Coronary artery (tissue), 2 donors: ENCODE data around the gene HAX1.
"Not testable (repeated sequence)": the region's sequence is repeated elsewhere in the genome, so short reads cannot be mapped to it uniquely, and the experiment has no call there.

ENCODE experiments used
- DNase-seq: peaks from one replicate; pipeline ENCODE4 v3.0.0-alpha.2; 2017; ENCODE audit warnings: low spot score
- H3K27ac ChIP-seq, 2 donors: fragments of 200-600 bp; sonication (generic); one replicate each; pipeline ENCODE4 v1.5.1; 2016 to 2019
- H3K4me3 ChIP-seq: fragments of 200-600 bp; sonication (generic); 2 replicates; pipeline ENCODE4 v1.5.1; 2016; ENCODE audit warnings: mild to moderate bottlenecking, moderate library complexity
- TF ChIP-seq, protein P1 (sequence below): fragments of 200-600 bp; sonication (generic); IDR thresholded peaks from one replicate; pipeline ENCODE4 v1.5.1; 2019; ENCODE audit warnings: antibody characterized with exemption

The HAX1 gene

GRCh38 chr1:154272217-154272998, at the start of gene HAX1:
Gene HAX1 (plus strand): TSS chr1:154272629. CDS start chr1:154272724, 95 bp downstream.
- DNase-seq = peak; percentile 97
- TF ChIP-seq, protein P1, sequence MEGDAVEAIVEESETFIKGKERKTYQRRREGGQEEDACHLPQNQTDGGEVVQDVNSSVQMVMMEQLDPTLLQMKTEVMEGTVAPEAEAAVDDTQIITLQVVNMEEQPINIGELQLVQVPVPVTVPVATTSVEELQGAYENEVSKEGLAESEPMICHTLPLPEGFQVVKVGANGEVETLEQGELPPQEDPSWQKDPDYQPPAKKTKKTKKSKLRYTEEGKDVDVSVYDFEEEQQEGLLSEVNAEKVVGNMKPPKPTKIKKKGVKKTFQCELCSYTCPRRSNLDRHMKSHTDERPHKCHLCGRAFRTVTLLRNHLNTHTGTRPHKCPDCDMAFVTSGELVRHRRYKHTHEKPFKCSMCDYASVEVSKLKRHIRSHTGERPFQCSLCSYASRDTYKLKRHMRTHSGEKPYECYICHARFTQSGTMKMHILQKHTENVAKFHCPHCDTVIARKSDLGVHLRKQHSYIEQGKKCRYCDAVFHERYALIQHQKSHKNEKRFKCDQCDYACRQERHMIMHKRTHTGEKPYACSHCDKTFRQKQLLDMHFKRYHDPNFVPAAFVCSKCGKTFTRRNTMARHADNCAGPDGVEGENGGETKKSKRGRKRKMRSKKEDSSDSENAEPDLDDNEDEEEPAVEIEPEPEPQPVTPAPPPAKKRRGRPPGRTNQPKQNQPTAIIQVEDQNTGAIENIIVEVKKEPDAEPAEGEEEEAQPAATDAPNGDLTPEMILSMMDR = peak; percentile 65
- Histone ChIP-seq H3K4me3 (peak within 1 kb of the TSS; percentile 83), H3K27ac (peak within 1 kb of the TSS; percentile 80 to 92)

DNA sequence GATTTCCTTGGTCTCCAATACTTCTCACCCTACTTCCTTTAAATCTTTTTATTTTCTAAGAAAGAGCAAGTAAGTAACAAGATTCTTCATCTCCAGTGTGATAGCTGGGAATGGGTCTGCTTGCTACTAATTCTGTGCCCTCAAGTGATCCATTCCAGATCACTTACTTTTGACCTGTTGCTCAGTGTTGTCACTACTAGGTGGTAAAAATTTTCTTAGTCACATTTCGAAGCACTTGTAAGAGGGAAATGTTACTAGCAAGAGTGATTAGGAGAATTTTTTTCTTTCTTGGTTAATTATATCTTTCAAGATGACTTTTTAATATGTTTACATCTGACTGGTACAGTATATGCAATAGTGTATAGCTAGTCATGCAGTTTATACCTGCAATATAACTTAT, 49.5 kb upstream of the HAX1 start:
- Histone ChIP-seq H3K4me3 (no peak overlapping the region), H3K27ac (no peak overlapping the region)
- TF ChIP-seq, protein P1 = no peak
- no peak for DNase-seq

DNA sequence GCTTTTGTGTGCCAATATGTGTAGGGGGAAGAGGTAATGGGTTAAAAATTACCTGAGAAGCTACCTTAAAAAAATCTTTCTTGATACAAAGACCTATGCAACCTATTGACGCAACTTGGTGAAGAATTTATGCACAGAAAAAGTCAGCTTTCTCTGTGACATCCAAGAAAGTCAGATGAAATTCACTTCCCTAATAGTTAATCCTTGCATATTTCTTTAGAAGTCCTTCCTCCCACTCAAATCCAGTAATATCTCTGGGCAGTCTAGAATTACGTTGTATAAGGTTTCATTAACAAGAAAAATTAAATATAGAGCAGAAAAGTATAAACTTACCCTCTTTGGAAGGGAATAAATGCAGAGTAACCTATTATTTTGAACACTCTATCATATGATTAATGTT, 48.8 kb upstream of the HAX1 start:
- Histone ChIP-seq H3K27ac (no peak overlapping the region), H3K4me3 (no peak overlapping the region)
- TF ChIP-seq, protein P1 = no peak
- no peak for DNase-seq

DNA sequence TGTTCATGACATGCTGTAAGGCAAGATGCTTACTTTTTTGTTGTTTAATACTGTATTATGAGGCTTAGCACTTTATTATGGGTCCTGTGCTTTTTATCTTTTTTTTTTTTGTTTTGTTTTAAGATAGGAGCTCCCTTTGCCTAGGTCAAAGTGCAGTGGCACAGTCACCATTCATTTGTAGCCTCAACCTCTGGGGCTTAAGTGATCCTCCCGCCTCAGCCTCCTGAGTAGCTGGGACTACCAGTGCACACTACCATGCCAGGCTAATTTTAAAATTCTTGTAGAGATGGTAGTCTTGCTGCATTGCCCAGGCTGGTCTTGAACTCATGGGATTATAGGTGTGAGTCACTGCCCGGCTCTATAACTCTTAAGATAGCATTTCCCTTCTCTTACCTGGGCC, 47.1 kb upstream of the HAX1 start:
- TF ChIP-seq, protein P1 = no peak
- H3K4me3 ChIP-seq = no peak overlapping the region
- no peak overlapping the region for H3K27ac ChIP-seq
- no peak for DNase-seq

DNA sequence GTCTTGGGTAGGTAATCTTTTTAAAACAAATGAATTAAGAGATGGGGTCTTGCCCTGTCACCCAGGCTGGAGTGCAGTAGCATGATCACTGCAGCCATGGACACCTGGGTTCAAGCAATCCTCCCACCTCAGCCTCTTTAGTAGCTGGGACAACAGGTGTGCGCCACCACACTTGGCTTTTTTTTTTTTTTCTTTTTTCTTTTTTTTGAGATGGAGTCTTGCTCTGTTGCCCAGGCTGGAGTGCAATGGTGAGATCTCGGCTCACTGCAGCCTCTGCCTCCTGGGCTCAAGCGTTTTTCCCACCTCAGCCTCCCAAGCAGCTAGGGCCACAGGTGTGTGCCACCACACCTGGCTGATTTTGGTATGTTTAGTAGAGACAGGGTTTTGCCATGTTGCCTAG, 41.3 kb upstream of the HAX1 start:
- H3K27ac ChIP-seq, H3K4me3 ChIP-seq, DNase-seq: not testable (repeated sequence)

DNA sequence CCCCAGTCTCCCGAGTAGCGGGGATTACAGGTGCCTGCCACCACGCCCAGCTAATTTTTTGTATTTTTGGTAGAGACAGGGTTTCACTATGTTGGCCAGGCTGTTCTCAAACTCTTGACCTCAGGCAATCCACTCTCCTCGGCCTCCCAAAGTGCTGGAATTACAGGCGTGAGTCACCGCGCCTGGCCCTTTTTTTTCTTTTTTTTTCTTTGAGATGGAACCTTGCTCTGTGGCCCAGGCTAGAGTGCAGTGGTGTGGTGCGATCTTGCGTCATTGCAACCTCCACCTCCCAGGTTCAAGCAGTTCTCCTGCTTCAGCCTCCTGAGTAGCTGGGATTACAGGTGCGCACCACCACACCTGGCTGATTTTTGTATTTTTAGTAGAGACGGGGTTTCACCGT, 39.3 kb upstream of the HAX1 start:
- DNase-seq, H3K27ac ChIP-seq, H3K4me3 ChIP-seq: not testable (repeated sequence)

DNA sequence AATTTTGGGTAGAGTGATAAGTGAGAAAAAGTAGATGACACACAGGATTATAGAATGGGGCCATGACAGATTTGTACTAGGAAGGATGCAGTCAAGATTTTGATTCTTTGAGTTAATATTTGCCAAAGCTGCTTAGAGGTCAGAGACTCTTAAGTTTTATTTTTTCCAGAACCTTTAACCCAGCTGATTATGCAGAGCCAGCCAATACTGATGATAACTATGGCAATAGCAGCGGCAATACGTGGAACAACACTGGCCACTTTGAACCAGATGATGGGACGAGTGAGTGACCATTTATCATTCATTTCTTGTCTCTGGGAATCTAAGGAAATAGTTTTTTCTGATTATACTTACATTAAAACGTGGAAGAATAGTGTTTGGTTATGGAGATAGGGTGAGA, 35.6 kb upstream of the HAX1 start:
- Histone ChIP-seq H3K4me3 (no peak overlapping the region), H3K27ac (no peak overlapping the region)
- no peak for DNase-seq
- TF ChIP-seq, protein P1 = no peak

DNA sequence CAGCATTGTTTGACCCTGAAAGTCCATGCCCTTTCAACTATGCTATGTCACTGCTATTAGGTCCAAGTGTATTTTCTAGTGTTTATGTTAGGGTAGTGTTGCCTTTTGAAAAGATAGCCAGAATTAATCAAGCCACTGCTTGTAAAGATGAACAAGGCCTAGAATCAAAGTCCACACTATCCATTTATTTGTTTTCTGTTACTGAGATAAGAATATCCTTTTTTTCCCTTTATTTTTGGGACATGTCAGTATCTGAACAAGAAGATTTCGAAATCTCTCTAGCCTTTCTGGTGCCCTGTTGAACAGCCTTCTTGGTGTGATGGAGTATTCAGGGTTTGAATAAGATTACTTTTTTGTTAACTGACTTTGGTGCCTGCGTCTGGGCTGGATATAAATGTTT, 35.0 kb upstream of the HAX1 start:
- Histone ChIP-seq H3K27ac (no peak overlapping the region), H3K4me3 (no peak overlapping the region)
- TF ChIP-seq, protein P1 = no peak
- no peak for DNase-seq
